B cell (primary cell): ENCODE data around the gene STK24.

Experiments
- EZH2 ChIP-seq: IDR thresholded peaks from 2 replicates; pipeline ENCODE4 v1.6.1; 2012; ENCODE audit warnings: borderline replicate concordance, low read depth, mild to moderate bottlenecking, moderate library complexity, low read length; ENCODE audit not compliant: insufficient read depth, poor library complexity, severe bottlenecking
- TF ChIP-seq, protein P1 (sequence below): fragments of 200-600 bp; IDR thresholded peaks from one replicate; pipeline ENCODE4 v1.8.0; 2022; ENCODE audit warnings: antibody characterized with exemption, mild to moderate bottlenecking

DNA sequence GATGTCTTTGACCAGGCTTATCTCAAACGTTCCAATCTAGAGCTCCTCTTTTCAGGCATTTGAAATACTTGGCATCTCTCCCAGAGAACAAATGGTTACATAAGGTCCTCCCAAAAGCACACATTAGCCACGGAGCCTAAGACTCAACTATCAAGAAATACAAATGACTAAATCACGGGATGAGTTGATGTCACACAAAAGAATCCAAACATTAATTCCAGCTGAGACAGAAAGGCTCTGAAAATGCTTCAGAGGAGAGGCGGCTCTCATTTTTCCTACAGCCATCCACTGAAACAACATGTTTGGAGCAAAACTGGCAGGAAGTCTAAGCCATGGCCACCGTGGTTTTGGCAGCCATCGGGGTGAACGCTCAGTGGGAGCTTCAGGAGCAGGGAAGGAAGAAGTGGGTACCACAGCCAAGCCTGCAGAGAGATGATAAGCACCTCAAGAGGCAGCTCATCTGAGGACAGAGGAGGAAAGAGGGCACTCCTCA lies 122.5 kb downstream of the STK24 start:
- TF ChIP-seq, protein P1, sequence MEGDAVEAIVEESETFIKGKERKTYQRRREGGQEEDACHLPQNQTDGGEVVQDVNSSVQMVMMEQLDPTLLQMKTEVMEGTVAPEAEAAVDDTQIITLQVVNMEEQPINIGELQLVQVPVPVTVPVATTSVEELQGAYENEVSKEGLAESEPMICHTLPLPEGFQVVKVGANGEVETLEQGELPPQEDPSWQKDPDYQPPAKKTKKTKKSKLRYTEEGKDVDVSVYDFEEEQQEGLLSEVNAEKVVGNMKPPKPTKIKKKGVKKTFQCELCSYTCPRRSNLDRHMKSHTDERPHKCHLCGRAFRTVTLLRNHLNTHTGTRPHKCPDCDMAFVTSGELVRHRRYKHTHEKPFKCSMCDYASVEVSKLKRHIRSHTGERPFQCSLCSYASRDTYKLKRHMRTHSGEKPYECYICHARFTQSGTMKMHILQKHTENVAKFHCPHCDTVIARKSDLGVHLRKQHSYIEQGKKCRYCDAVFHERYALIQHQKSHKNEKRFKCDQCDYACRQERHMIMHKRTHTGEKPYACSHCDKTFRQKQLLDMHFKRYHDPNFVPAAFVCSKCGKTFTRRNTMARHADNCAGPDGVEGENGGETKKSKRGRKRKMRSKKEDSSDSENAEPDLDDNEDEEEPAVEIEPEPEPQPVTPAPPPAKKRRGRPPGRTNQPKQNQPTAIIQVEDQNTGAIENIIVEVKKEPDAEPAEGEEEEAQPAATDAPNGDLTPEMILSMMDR = no peak
- TF ChIP-seq EZH2 = no peak
